GM18508 (cell line): Measurements from ENCODE around the gene GHITM.
"Not testable (repeated sequence)": the region's sequence is repeated elsewhere in the genome, so short reads cannot be mapped to it uniquely, and the experiment has no call there.

ENCODE experiments used
- ATAC-seq: cut with Tn5 transposase; IDR thresholded peaks from one replicate; pipeline ENCODE4 v1.9.1; 2021; ENCODE audit warnings: moderate number of reproducible peaks; ENCODE audit not compliant: insufficient read depth, unreplicated experiment

The GHITM gene

GRCh38 chr10:84172467-84173356, 33.4 kb downstream of the GHITM start:
- ATAC-seq = peak; percentile 37

- no peak for ATAC-seq
Measured at GRCh38 chr10:84173501-84173929, 34.2 kb downstream of the GHITM start, which contains the start of gene GPR15LG. Gene GPR15LG, plus strand, starts transcription at chr10:84173801. Its CDS starts 51 bp downstream, at chr10:84173852.

- ATAC-seq = no peak
Measured at GRCh38 chr10:84175436-84175835, 36.1 kb downstream of the GHITM start.

- no peak for ATAC-seq
Measured at GRCh38 chr10:84176351-84176750, 37.0 kb downstream of the GHITM start.

- no peak for ATAC-seq
Measured at GRCh38 chr10:84176836-84177474, 37.6 kb downstream of the GHITM start.

GRCh38 chr10:84177541-84178141, 38.3 kb downstream of the GHITM start:
- ATAC-seq = no peak

GRCh38 chr10:84178160-84178609, 38.9 kb downstream of the GHITM start:
- no peak for ATAC-seq

- peak; percentile 88 for ATAC-seq
Measured at GRCh38 chr10:84179059-84179710, 39.9 kb downstream of the GHITM start.

- ATAC-seq = not testable (repeated sequence)
Measured at GRCh38 chr10:84180386-84180785, 41.1 kb downstream of the GHITM start.

- no peak for ATAC-seq
Measured at GRCh38 chr10:84181631-84182030, 42.3 kb downstream of the GHITM start.

GRCh38 chr10:84184517-84184916, 45.2 kb downstream of the GHITM start:
- ATAC-seq = no peak

- ATAC-seq = no peak
Measured at GRCh38 chr10:84185526-84186175, 46.3 kb downstream of the GHITM start.

- no peak for ATAC-seq
Measured at GRCh38 chr10:84188815-84189214, 49.5 kb downstream of the GHITM start.

- ATAC-seq = no peak
Measured at GRCh38 chr10:84190621-84191020, 51.3 kb downstream of the GHITM start.

- no peak for ATAC-seq
Measured at GRCh38 chr10:84191106-84191505, 51.8 kb downstream of the GHITM start.

GRCh38 chr10:84193327-84193726, 54.0 kb downstream of the GHITM start:
- no peak for ATAC-seq

- ATAC-seq = peak; percentile 8
Measured at GRCh38 chr10:84193846-84194423, 54.6 kb downstream of the GHITM start.

GRCh38 chr10:84194424-84195043, 55.2 kb downstream of the GHITM start, which contains the start of gene CDHR1:
Gene CDHR1, plus strand, starts transcription at chr10:84194537. Its CDS starts 224 bp downstream, at chr10:84194761.
- peak; percentile 56 for ATAC-seq
